Glomerular visceral epithelial cell (primary cell): ENCODE results near the gene TRIM47.
A peak's percentile ranks its signal among the peaks of the same experiment; 100 is the strongest.

Experiments used
- DNase-seq: peaks from one replicate; pipeline ENCODE4 v3.0.0-alpha.2; 2016; ENCODE audit errors: extremely low spot score

The TRIM47 gene

DNA sequence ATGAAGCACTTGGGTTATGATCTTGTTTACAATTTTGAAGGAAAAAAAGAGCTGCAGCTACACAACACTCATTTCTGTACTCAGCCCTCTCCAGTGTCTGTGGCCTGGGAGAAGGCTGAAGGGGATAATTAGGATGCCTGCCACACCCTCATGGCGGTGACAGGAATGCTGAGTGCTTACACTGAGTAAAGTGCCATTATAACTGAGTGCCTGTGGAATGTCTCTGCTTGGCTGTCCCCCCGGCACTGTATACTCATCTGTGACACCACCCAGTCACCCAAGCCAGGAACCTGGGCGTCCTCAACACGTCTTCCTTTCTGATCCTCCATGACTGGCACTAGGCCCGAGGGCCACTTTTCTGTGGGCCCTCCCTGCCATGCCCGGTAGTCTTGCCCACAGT, 29.8 kb upstream of the TRIM47 start:
- no peak for DNase-seq

DNA sequence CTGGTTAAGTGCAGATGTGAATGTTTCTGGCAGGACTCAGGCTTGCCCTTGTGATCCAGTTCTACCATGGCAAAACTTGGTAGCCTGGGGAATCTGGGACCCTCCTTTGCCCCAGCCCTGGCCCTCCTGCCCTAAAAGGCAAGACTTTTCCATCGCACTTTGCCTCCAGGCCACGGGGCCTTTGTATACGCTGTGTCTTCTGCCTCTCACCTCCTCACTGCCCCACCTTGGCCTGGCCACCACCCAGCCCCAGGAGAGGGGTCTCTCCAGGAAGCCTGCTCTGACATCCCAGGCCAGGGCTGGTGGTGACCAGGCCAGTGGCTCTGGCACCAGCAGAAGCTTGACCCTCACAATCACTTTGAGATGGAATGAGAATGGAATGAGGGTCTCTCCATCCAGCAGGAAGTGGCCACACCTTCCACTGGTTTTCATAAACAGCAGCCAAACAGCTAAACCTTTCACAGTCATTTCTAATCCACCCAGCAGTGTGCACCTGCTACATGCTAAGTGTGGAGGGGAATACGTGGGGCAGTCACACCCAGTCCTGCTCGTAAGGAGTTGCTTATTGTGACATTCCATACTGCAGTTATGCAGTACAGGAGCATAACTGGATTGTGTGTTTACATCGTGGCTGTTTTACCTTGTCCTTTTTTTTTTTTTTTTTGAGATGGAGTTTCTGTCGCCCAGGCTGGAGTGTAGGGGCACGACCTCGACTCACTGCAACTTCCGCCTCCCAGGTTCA, 27.9 kb upstream of the TRIM47 start:
- DNase-seq: no peak

DNA sequence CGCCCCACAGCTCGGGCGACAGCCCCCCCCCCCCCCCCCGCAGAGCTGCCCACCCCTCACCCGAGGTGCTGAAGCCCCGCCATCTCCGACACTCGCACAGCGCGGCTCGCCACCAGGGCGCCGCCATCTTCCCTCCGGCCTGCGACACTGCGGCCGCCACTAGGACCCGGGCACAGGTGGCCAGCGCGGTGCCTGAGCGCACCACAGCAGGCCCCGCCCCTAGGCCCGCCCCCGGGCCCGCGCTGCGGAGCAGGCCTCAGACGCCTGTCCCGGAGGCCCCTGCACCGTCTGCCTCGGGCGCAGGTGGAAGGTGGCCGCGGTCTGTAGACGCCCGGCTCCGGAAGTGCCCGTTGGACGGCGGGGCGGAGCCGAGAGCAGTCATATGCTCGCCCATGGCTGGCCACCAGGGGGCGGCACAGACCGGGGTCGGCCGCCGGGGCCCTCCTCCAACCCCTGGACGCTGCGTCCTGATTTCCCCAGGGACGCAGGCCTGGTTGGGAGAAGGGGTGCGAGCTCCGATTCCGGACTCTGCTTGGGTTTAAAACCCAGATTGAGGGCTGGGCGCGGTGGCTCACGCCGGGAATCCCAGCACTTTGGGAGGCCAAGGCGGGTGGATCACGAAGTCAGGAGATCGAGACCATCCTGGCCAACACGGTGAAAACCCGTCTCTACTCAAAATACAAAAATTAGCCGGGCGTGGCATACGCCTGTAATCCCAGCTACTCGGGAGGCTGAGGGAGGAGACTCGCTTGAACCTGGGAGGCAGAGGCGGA, 26.6 kb upstream of the TRIM47 start, which contains the start of gene MRPL38:
Gene MRPL38 (minus strand): TSS at position 136 of the 773 bp plus-strand sequence. CDS start 9 bp downstream, at position 127.
- DNase-seq: peak; percentile 98

- DNase-seq: peak; percentile 25
These were observed 24.0 kb upstream of the TRIM47 start for GRCh38 chr17:75902406-75902805.

- DNase-seq: no peak
These were observed 23.3 kb upstream of the TRIM47 start for GRCh38 chr17:75901727-75902126.

GRCh38 chr17:75900691-75901533, 22.5 kb upstream of the TRIM47 start:
- no peak for DNase-seq

DNA sequence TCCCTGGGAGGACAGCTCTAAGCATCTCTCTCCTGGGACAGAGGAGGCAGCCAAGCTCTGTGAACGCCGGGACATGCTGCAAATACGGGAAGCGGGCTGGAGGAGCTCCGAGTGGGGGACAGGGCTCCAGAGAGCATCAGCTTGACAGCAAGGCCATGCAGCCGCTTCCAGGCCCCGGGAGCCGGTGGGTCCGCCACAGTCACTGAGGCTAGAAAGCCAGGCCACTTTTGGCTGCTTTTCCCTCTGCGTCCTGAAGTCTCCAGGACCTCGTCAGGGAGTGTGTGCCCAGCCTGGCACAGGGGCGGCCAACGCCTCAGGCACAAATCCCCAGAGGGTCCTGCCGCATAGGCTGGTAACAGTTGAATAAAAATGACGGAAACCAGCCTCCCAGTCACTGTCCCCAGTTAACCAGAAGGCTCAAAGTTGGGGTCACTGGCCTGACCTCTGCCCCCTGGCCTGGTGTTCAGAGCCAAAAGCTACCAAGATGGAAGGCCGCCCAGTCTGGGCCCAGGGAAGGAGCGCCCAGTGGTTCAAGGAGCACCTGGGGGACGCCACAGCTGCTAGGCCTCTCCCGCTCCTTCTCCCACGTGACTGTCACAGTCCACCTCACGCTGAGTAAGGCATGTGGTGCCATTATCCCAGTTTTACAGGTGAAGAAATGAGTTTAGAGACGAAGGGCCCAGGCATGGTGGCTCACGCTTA, 21.5 kb upstream of the TRIM47 start:
- DNase-seq: no peak

GRCh38 chr17:75899353-75899752, 21.0 kb upstream of the TRIM47 start:
- no peak for DNase-seq

DNA sequence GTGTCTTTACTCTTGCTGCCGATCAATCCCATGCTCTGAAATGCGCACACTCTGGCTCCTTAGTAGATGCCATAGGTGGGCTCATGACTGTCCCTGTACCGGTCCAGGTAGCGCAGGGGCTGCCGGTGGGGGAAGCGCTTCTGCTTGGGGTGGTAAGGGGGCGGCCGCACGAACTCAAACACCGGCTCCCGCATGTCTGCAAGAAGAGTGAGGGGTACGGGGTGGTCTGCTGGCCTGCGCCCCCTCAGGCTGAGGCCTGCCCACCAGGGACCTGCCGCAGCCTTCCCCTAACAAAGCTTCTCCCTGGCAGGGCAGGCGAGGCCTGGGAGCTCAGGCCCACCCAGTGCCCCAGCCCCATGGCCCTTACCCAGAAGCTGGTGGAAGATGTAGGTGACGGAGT, 20.4 kb upstream of the TRIM47 start:
- no peak for DNase-seq

GRCh38 chr17:75898065-75898464, 19.7 kb upstream of the TRIM47 start:
- DNase-seq: no peak

DNA sequence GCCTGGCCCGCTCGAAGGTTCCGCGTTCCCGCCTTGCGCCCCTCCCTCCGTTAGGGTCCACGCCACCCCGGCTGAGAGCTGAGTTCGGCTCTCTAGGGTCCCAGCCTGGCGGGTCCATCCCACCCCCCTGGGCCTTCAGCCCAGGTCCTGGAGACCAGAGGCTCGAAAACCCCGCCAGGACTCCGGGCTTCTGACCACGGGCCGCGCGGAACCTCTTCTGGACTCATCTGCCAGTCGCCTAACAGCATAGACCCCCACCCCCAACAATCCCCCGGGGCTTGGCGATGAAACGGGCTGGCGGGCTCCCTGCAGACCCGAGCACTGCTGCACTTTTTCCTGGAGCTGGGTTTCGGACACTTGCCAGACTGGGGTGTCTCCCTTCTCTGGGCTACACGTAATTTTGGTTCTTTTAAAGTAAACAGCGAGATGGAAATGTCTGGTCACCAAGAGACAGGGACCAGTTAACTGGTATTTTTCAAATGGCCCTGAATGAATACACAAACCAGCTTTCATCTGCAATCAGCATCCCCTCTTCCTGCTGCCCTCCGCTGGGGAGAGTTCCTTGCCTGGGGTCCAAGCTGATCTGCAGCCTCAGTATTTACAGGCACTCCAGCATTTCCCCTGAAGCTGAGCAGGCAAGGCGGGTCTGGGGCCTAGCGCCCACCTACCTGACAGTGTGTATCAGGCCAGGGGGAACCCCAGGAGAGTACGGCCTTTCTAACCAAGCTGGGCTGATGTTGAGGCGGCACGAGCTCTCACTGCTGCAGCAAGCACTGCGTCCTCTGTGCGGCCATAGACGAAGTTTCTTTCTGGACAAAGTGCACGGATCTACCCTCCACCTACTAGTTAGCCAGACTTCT, 19.0 kb upstream of the TRIM47 start:
- no peak for DNase-seq

DNA sequence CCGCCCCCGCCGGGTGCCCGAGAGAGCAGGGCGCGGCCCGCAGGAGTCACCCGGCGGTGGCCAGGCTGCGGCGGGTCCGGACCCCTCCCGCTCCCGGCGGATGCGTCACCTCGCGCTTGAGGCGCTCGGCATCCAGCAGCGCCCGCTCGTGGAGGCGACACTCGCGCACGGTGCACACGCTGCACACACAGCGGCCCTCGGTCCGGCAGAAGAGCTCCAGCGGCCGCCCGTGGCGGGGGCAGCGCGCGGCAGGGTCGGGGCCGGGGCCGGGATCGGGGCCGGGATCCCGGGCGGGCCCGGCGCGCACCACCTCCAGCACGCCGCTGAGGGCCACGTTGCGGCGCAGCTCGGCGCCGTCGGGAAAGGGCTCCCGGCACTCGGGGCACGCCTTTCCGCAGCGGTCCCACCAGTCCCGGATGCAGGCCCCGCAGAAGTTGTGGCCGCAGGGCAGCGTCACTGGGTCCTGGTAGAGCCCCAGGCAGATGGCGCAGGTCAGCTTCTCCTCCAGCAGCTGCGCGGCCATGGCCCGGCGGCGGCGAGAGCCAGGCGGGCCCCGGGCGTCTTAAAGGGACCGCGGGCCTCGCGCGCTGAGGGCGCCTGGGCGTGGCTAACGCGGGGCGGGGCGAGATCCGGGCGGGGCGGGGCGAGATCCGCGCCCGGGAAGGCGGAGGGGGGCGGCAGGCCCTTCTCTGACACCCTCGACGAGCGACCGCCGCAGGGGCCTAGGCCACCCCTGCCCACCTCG, 18.2 kb upstream of the TRIM47 start, which contains the start of gene TRIM65:
Gene TRIM65 (minus strand): TSS at position 537 of the 745 bp plus-strand sequence. CDS start 14 bp downstream, at position 523.
- DNase-seq: peak; percentile 78

GRCh38 chr17:75895370-75896155, 17.2 kb upstream of the TRIM47 start:
- DNase-seq: no peak

- no peak for DNase-seq
These were observed 15.8 kb upstream of the TRIM47 start for GRCh38 chr17:75894049-75894733.

DNA sequence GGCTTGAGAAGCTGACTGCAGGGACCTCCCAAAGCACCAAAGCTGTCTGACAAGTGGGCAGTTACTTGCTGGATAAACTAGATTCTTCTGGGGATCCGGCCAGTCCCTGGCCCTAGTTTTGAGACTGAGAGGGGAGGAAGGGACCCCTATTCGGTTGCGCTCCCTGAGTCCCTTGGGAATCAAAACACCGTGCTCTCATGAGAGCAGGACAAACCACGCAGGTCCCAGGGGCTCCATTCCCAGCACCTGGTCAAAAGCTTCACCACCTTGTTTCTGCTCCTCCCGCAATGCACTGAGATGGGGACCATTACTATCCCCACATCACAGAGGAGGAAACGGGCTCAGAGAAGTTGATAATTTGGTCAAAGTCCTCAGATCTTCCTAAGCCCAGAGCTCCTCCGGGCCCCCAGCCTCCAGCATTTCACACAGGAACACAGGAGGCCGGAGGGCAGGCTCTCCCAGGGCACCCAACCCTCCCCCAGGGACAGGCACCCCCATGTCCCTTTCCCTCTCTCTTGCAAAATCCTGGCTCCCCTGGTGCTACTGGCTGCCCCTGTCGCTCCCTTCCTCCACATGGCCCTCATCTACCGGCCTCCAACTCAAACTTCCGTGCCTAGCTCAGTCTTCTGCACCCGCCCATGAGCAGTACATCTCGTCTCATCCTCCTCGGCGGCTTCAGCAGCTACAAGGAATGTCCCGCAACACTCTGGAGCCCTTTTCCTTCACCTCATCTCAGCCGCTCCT, 15.1 kb upstream of the TRIM47 start:
- DNase-seq: no peak

DNA sequence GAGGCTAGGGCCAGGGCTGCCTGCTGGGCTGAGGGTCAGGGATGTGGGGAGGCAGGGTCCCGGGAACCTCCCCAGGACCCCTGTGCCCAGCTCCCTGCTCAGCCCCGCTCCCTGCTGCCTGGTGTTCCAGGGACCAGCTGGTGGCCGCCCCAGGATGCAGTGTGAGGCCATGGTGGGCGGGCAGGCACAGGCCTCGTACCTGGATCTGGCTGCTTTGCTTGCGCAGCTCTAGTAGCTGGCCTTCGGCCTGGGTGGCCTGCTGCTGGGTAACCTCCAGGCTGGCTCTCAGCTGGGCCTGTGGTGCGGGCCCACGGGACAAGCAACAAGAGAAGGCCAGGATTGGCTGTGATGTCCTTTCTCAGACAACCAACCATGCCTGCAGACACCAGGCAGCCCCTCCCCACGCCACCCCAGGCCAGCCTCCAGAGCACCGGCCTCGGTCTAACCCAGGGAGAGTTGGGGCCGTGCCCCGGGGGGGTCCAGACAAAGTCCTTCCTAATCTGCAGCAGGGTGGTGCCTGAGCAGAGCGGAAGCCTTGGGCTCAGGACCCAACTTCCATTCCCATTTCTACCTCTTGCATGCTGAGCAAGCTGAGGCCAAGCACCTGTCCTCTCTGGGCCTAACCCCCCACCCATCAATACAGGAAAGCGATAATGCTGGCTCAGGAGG, 14.3 kb upstream of the TRIM47 start:
- no peak for DNase-seq
